ENCODE results near the gene TUBGCP6. TPM values are rescaled to one million over a fixed set of nuclear protein-coding genes. Genes with fewer than 3 reads are reported as not detected.

TUBGCP6 gene
- total RNA-seq, 4 donors from 2014 or later = 19.1 to 52.2 (median 40.7) TPM

- DNase-seq = no peak
- Histone ChIP-seq H3K9me3 (no peaks in the 10 kb centered on the region), H3K27me3 (no peaks in the 10 kb centered on the region), H3K4me1 (no peaks in the 10 kb centered on the region), H3K36me3 (no peaks in the 10 kb centered on the region), H3K4me3 (no peak overlapping the region), H3K27ac (no peak overlapping the region)
- intact Hi-C loops (cut with DNase I; ENCODE audit: low total_unique reads) = no loop called here
- TF ChIP-seq CTCF (IDR thresholded peaks at IDR 0.05) = no peak
- TF ChIP-seq POLR2A (IDR thresholded peaks at IDR 0.05) = no peak
Measured at GRCh38 chr22:50227579-50228215, 17.1 kb downstream of the TUBGCP6 start.

DNA sequence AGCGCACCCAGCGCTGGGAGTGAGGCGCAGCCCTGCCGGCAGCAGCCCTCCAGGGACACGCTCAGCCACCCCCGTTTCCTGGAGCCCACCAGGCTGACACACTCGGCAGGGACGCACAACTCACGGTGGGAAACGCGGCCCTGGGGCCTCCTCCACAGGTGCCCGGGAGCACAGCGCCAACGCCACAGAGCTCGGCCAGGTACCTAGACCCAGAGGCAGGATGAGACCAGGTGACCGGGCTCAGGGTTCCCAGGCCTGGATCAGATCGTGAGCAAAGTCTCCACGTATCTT is 18.0 kb downstream of the TUBGCP6 start:
- Histone ChIP-seq H3K27ac (no peak overlapping the region), H3K9me3 (no peaks in the 10 kb centered on the region), H3K4me3 (no peak overlapping the region), H3K27me3 (no peaks in the 10 kb centered on the region), H3K4me1 (no peaks in the 10 kb centered on the region), H3K36me3 (no peaks in the 10 kb centered on the region)
- TF ChIP-seq POLR2A (IDR thresholded peaks at IDR 0.05) (no peak), CTCF (IDR thresholded peaks at IDR 0.05) (no peak)
- intact Hi-C loops (cut with DNase I; ENCODE audit: low total_unique reads) = no loop called here
- DNase-seq = no peak

GRCh38 chr22:50226063-50226874 is 18.6 kb downstream of the TUBGCP6 start:
- Histone ChIP-seq H3K27ac (no peak overlapping the region), H3K27me3 (no peaks in the 10 kb centered on the region), H3K36me3 (no peaks in the 10 kb centered on the region), H3K4me3 (no peak overlapping the region), H3K4me1 (no peaks in the 10 kb centered on the region), H3K9me3 (no peaks in the 10 kb centered on the region)
- intact Hi-C loops (cut with DNase I; ENCODE audit: low total_unique reads) = no loop called here
- TF ChIP-seq CTCF (IDR thresholded peaks at IDR 0.05) = no peak
- TF ChIP-seq POLR2A (IDR thresholded peaks at IDR 0.05) = no peak
- no peak for DNase-seq

DNA sequence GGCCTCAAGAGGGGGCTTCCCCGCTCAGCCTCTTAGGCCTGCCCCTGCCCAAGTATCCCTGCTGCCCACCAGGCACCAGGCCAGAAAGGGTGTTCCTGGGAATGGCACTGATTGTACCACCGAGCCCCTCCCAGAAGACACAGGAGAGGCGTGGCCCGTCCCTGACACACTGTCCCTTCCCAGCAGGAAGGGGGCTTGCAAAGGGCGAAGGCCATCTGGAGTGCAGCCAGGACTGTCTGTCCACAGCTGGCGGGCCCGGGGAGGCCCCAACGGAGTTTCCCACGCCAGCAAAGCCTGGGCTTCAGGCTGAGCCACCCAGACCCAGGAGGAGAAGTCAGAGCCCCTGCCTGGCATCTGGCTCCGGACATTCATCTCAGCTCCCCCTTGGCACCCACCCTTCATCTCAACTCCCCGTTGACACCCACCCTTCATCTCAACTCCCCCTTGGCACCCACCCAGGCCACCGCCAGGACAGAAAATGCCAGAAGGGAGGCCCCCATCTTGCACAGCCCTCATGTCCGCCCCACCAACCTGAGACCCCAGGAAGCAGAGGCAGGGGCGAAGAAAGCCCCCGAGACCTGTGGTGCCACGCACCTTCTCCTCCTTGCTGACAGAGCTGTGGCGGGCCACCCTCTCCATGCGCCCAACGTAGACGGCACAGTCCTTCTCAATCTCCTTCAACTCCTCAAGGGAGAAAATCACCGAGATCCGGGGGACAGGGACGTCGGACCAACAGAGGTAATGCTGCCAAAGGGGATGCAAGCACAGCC is 19.4 kb downstream of the TUBGCP6 start:
- no peaks in the 10 kb centered on the region for H3K4me1 ChIP-seq
- DNase-seq = no peak
- intact Hi-C loops (cut with DNase I; ENCODE audit: low total_unique reads) = no loop called here
- TF ChIP-seq POLR2A (IDR thresholded peaks at IDR 0.05) (no peak), CTCF (IDR thresholded peaks at IDR 0.05) (no peak)
- H3K27ac ChIP-seq = no peak overlapping the region
- H3K9me3 ChIP-seq = no peaks in the 10 kb centered on the region
- no peaks in the 10 kb centered on the region for H3K27me3 ChIP-seq
- H3K36me3 ChIP-seq = no peaks in the 10 kb centered on the region
- H3K4me3 ChIP-seq = no peak overlapping the region

DNA sequence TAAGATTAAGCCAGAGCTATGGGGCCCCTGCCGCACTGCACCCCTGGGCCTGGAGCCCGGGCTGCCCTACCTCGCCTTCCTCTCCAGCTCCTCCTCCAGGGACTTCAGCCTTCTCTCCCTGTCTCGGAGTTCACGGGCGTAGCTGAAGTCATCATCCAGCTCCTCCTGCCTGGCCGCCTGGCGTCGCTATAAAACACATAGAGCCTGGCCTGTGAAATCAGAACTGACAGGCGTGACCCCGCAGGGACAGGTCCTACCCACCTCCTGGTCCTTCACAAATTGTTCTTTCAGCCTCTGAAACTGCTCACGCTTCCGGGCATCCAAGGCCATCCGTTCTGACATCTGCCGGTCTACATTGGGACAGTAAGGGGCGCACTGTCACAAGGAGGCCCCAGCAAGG is 20.8 kb downstream of the TUBGCP6 start:
- Histone ChIP-seq H3K4me3 (no peak overlapping the region), H3K36me3 (no peaks in the 10 kb centered on the region), H3K9me3 (no peaks in the 10 kb centered on the region), H3K27me3 (no peaks in the 10 kb centered on the region), H3K27ac (no peak overlapping the region), H3K4me1 (no peaks in the 10 kb centered on the region)
- intact Hi-C loops (cut with DNase I; ENCODE audit: low total_unique reads) = no loop called here
- no peak for DNase-seq
- no peak for TF ChIP-seq CTCF (IDR thresholded peaks at IDR 0.05)
- no peak for TF ChIP-seq POLR2A (IDR thresholded peaks at IDR 0.05)
